Measurements from ENCODE around the gene CST11.

CST11 gene

GRCh38 chr20:23436681-23437080, 16.0 kb downstream of the CST11 start:
- TF ChIP-seq TARDBP (IDR thresholded peaks at IDR 0.05) (no peak), HDGF (IDR thresholded peaks at IDR 0.05; ENCODE audit: borderline replicate concordance) (no peak), FOXA1 (IDR thresholded peaks at IDR 0.05) (no peak), L3MBTL2 (conservative IDR thresholded peaks at IDR 0.05) (no peak), FOXM1 (IDR thresholded peaks at IDR 0.05; ENCODE audit: borderline replicate concordance) (no peak), SUZ12 (IDR thresholded peaks at IDR 0.05) (no peak), CTBP1 (IDR thresholded peaks at IDR 0.05; ENCODE audit: borderline replicate concordance) (no peak), PKNOX1 (IDR thresholded peaks at IDR 0.05) (no peak)
- CTCF ChIA-PET: interaction anchor here (0.6 kb wide), 1 partner anchor 66 kb away, joined by 3 read pairs; no protein-coding TSS in a partner anchor
- DNase-seq (ENCODE audit: extremely low spot score): no peak
- POLR2A ChIA-PET: interaction anchor here (1.0 kb wide), 1 partner anchor 87 kb away, joined by 4 read pairs; no protein-coding TSS in a partner anchor

- TF ChIP-seq ZNF384 (IDR thresholded peaks at IDR 0.05): no peak
- TF ChIP-seq BHLHE40 (IDR thresholded peaks at IDR 0.05; ENCODE audit: borderline replicate concordance): no peak
- TF ChIP-seq NFRKB (IDR thresholded peaks at IDR 0.05): no peak
- TF ChIP-seq SP1 (IDR thresholded peaks at IDR 0.05): no peak
- TF ChIP-seq CTBP1 (IDR thresholded peaks at IDR 0.05; ENCODE audit: borderline replicate concordance): no peak
- no peak for TF ChIP-seq ELF4 (IDR thresholded peaks at IDR 0.05)
- no peak for TF ChIP-seq TARDBP (IDR thresholded peaks at IDR 0.05)
- no peak for TF ChIP-seq SUZ12 (IDR thresholded peaks at IDR 0.05)
- no peak for TF ChIP-seq ARNT (IDR thresholded peaks at IDR 0.05)
- no peak for TF ChIP-seq LEF1 (IDR thresholded peaks at IDR 0.05; ENCODE audit: borderline replicate concordance)
- TF ChIP-seq FOXM1 (IDR thresholded peaks at IDR 0.05; ENCODE audit: borderline replicate concordance): no peak
- TF ChIP-seq L3MBTL2 (conservative IDR thresholded peaks at IDR 0.05): no peak
- no peak for TF ChIP-seq HDGF (IDR thresholded peaks at IDR 0.05; ENCODE audit: borderline replicate concordance)
- no peak for TF ChIP-seq FOXA1 (IDR thresholded peaks at IDR 0.05)
- TF ChIP-seq PKNOX1 (IDR thresholded peaks at IDR 0.05): no peak
- no peak for TF ChIP-seq FOXK2 (IDR thresholded peaks at IDR 0.05)
- DNase-seq (ENCODE audit: extremely low spot score): no peak
- POLR2A ChIA-PET: interaction anchor here (1.0 kb wide), 1 partner anchor 86 kb away, joined by 4 read pairs; no protein-coding TSS in a partner anchor
- CTCF ChIA-PET: interaction anchor here (0.6 kb wide), 1 partner anchor 65 kb away, joined by 3 read pairs; no protein-coding TSS in a partner anchor
Measured at GRCh38 chr20:23435626-23436539, 16.8 kb downstream of the CST11 start.

GRCh38 chr20:23434521-23435313, 18.0 kb downstream of the CST11 start:
- ChIA-PET POLR2A (interaction anchor here (1.6 kb wide), 1 partner anchor 13 kb away, joined by 8 read pairs; the partner anchor contains the start of gene NAPB), CTCF (interaction anchor here (0.8 kb wide), 1 partner anchor 13 kb away, joined by 4 read pairs; no protein-coding TSS in a partner anchor)
- DNase-seq (ENCODE audit: extremely low spot score): no peak
- no peak for TF ChIP-seq HDGF (IDR thresholded peaks at IDR 0.05; ENCODE audit: borderline replicate concordance)
- no peak for TF ChIP-seq FOXA1 (IDR thresholded peaks at IDR 0.05)
- TF ChIP-seq ARNT (IDR thresholded peaks at IDR 0.05): no peak
- TF ChIP-seq ZNF384 (IDR thresholded peaks at IDR 0.05): no peak
- no peak for TF ChIP-seq LEF1 (IDR thresholded peaks at IDR 0.05; ENCODE audit: borderline replicate concordance)
- no peak for TF ChIP-seq SP1 (IDR thresholded peaks at IDR 0.05)
- no peak for TF ChIP-seq TARDBP (IDR thresholded peaks at IDR 0.05)
- TF ChIP-seq PKNOX1 (IDR thresholded peaks at IDR 0.05): no peak
- TF ChIP-seq FOXK2 (IDR thresholded peaks at IDR 0.05): no peak
- no peak for TF ChIP-seq ELF4 (IDR thresholded peaks at IDR 0.05)
- no peak for TF ChIP-seq L3MBTL2 (conservative IDR thresholded peaks at IDR 0.05)
- TF ChIP-seq CTBP1 (IDR thresholded peaks at IDR 0.05; ENCODE audit: borderline replicate concordance): no peak
- no peak for TF ChIP-seq FOXM1 (IDR thresholded peaks at IDR 0.05; ENCODE audit: borderline replicate concordance)
- no peak for TF ChIP-seq SUZ12 (IDR thresholded peaks at IDR 0.05)
- no peak for TF ChIP-seq NFRKB (IDR thresholded peaks at IDR 0.05)
- TF ChIP-seq BHLHE40 (IDR thresholded peaks at IDR 0.05; ENCODE audit: borderline replicate concordance): no peak

GRCh38 chr20:23433628-23434027, 19.0 kb downstream of the CST11 start:
- ChIA-PET POLR2A (interaction anchor here (1.6 kb wide), 1 partner anchor 12 kb away, joined by 8 read pairs; the partner anchor contains the start of gene NAPB), CTCF (no interaction called here)
- no peak for DNase-seq (ENCODE audit: extremely low spot score)
- no peak for TF ChIP-seq TARDBP (IDR thresholded peaks at IDR 0.05)
- TF ChIP-seq ELF4 (IDR thresholded peaks at IDR 0.05): no peak
- TF ChIP-seq SP1 (IDR thresholded peaks at IDR 0.05): no peak
- TF ChIP-seq HDGF (IDR thresholded peaks at IDR 0.05; ENCODE audit: borderline replicate concordance): no peak
- TF ChIP-seq BHLHE40 (IDR thresholded peaks at IDR 0.05; ENCODE audit: borderline replicate concordance): no peak
- no peak for TF ChIP-seq LEF1 (IDR thresholded peaks at IDR 0.05; ENCODE audit: borderline replicate concordance)

- ChIA-PET POLR2A (no interaction called here), CTCF (no interaction called here)
- DNase-seq (ENCODE audit: extremely low spot score): no peak
- TF ChIP-seq TARDBP (IDR thresholded peaks at IDR 0.05) (no peak), L3MBTL2 (conservative IDR thresholded peaks at IDR 0.05) (no peak), SP1 (IDR thresholded peaks at IDR 0.05) (no peak), ELF4 (IDR thresholded peaks at IDR 0.05) (no peak), ARNT (IDR thresholded peaks at IDR 0.05) (no peak), HDGF (IDR thresholded peaks at IDR 0.05; ENCODE audit: borderline replicate concordance) (no peak), ZNF384 (IDR thresholded peaks at IDR 0.05) (no peak), SUZ12 (IDR thresholded peaks at IDR 0.05) (no peak), FOXM1 (IDR thresholded peaks at IDR 0.05; ENCODE audit: borderline replicate concordance) (no peak), FOXA1 (IDR thresholded peaks at IDR 0.05) (no peak), PKNOX1 (IDR thresholded peaks at IDR 0.05) (no peak), FOXK2 (IDR thresholded peaks at IDR 0.05) (no peak), BHLHE40 (IDR thresholded peaks at IDR 0.05; ENCODE audit: borderline replicate concordance) (no peak), CTBP1 (IDR thresholded peaks at IDR 0.05; ENCODE audit: borderline replicate concordance) (no peak), LEF1 (IDR thresholded peaks at IDR 0.05; ENCODE audit: borderline replicate concordance) (no peak)
Measured at GRCh38 chr20:23425129-23425528, 27.5 kb downstream of the CST11 start.
